ENCODE measurements around the gene LIPG. TPM values are rescaled to one million over a fixed set of nuclear protein-coding genes. Genes with fewer than 3 reads are reported as not detected.

Gene LIPG
- polyA plus RNA-seq, 1 donor from 2014 or later: 0.85 TPM

- no peak for TF ChIP-seq POLR2AphosphoS5 (IDR thresholded peaks at IDR 0.05)
- no peak for TF ChIP-seq EP300 (conservative IDR thresholded peaks at IDR 0.05; ENCODE audit: poor library complexity, severe bottlenecking)
- TF ChIP-seq RAD21 (conservative IDR thresholded peaks at IDR 0.05): no peak
- no peak for TF ChIP-seq EZH2 (IDR thresholded peaks at IDR 0.05; ENCODE audit: borderline replicate concordance, insufficient read depth, low read length, poor library complexity, severe bottlenecking)
- no peak for TF ChIP-seq CTCF (IDR thresholded peaks at IDR 0.05; ENCODE audit: poor library complexity, severe bottlenecking)
- TF ChIP-seq REST (IDR thresholded peaks at IDR 0.05; ENCODE audit: borderline replicate concordance): no peak
- no peak for TF ChIP-seq MXI1 (conservative IDR thresholded peaks at IDR 0.05; ENCODE audit: poor library complexity, severe bottlenecking)
- no peak for TF ChIP-seq TAF1 (IDR thresholded peaks at IDR 0.05; ENCODE audit: low read depth)
- no peak for TF ChIP-seq SMC3 (conservative IDR thresholded peaks at IDR 0.05; ENCODE audit: poor library complexity)
- Histone ChIP-seq H3K36me3 (ENCODE audit: insufficient read depth, low read length) (no peaks in the 10 kb centered on the region), H4K20me1 (ENCODE audit: insufficient read depth) (no peaks in the 10 kb centered on the region), H3K9ac (ENCODE audit: low read length) (no peak overlapping the region), H3K27ac (ENCODE audit: low read length) (no peak overlapping the region), H3K9me2 (ENCODE audit: insufficient read depth, low read length) (no peaks in the 10 kb centered on the region), H3K27me3 (ENCODE audit: insufficient read depth, low read depth, low read length) (no peaks in the 10 kb centered on the region), H3F3A (ENCODE audit: insufficient read depth, low read length, poor library complexity, severe bottlenecking) (no peaks in the 10 kb centered on the region), H3K4me2 (ENCODE audit: low read length) (no peak overlapping the region), H3K79me2 (replicated peaks; ENCODE audit: insufficient read depth, low read length) (no peaks in the 10 kb centered on the region), H3K9me3 (ENCODE audit: low read length) (no peaks in the 10 kb centered on the region), H2AFZ (ENCODE audit: low read depth, low read length) (no peak overlapping the region), H3K4me3 (ENCODE audit: low read length) (no peak overlapping the region)
Measured at GRCh38 chr18:49524349-49524748, 37.5 kb upstream of the LIPG start.

GRCh38 chr18:49524951-49525350, 36.9 kb upstream of the LIPG start:
- H3K4me2 ChIP-seq (ENCODE audit: low read length): no peak overlapping the region
- H3K9me3 ChIP-seq (ENCODE audit: low read length): no peaks in the 10 kb centered on the region
- H3K9ac ChIP-seq (ENCODE audit: low read length): no peak overlapping the region
- H4K20me1 ChIP-seq (ENCODE audit: insufficient read depth): no peaks in the 10 kb centered on the region
- no peaks in the 10 kb centered on the region for H3F3A ChIP-seq (ENCODE audit: insufficient read depth, low read length, poor library complexity, severe bottlenecking)
- no peak for TF ChIP-seq POLR2AphosphoS5 (IDR thresholded peaks at IDR 0.05)
- no peak for TF ChIP-seq SMC3 (conservative IDR thresholded peaks at IDR 0.05; ENCODE audit: poor library complexity)
- TF ChIP-seq MXI1 (conservative IDR thresholded peaks at IDR 0.05; ENCODE audit: poor library complexity, severe bottlenecking): no peak
- no peak for TF ChIP-seq RAD21 (conservative IDR thresholded peaks at IDR 0.05)
- TF ChIP-seq EP300 (conservative IDR thresholded peaks at IDR 0.05; ENCODE audit: poor library complexity, severe bottlenecking): no peak
- TF ChIP-seq REST (IDR thresholded peaks at IDR 0.05; ENCODE audit: borderline replicate concordance): no peak
- TF ChIP-seq CTCF (IDR thresholded peaks at IDR 0.05; ENCODE audit: poor library complexity, severe bottlenecking): no peak
- no peak overlapping the region for H3K27ac ChIP-seq (ENCODE audit: low read length)
- no peaks in the 10 kb centered on the region for H3K36me3 ChIP-seq (ENCODE audit: insufficient read depth, low read length)
- H3K4me3 ChIP-seq (ENCODE audit: low read length): no peak overlapping the region
- no peaks in the 10 kb centered on the region for H3K27me3 ChIP-seq (ENCODE audit: insufficient read depth, low read depth, low read length)
- no peak overlapping the region for H2AFZ ChIP-seq (ENCODE audit: low read depth, low read length)
- H3K9me2 ChIP-seq (ENCODE audit: insufficient read depth, low read length): no peaks in the 10 kb centered on the region
- H3K79me2 ChIP-seq (replicated peaks; ENCODE audit: insufficient read depth, low read length): no peaks in the 10 kb centered on the region
